Activated CD4-positive, alpha-beta T cell treated with anti-CD3 and anti-CD28 coated beads, Interleukin-2, amount 50 U/mL, for 16 hours (primary cell): Measurements from ENCODE around the gene MEAF6.

Experiments
- DNase-seq: peaks from one replicate; pipeline ENCODE4 v3.0.0-alpha.2; 2020

Gene MEAF6

DNA sequence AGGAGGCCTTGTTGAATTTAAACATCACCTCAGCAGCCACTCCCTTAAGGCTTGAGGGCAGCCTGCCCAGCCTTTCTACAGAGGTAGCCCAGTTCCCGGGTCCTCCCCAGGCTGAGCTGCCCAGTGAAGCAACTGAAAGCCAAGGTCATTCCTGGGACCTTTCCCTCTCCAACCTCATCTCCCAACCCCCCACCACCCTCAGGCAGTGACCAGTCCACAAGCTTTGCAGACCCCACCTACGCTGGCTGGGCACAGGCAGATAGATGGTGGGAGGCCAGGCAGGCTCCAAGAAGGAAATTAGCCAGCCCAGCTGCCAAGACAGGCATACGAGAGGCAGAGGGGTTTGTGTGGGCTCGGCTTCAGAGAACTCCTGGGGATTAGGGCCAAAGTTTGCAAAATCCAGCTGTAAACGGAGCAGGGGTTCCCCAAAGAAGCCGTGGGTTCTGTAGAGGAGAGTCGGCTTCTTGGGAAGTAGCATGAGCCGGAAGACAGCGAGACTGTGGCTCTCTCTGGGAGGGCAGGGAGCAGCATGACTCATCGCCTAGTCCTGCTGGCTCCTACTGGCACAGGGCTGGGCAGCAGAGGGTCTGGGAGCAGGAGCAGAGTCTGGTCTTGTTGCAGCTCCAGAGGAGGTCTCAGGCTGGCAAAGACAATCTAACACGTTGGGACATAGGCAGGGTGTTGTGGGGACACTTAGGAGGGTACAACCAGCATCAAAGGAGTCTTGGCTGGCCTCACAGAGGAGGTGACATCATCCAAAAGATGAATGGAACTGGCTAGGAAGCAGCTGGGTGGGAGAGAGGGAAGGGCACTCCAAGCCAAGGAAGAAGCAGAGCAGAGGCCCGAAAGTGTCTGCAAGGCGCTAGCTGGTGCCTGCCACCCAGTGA is 43.0 kb downstream of the MEAF6 start:
- no peak for DNase-seq

DNA sequence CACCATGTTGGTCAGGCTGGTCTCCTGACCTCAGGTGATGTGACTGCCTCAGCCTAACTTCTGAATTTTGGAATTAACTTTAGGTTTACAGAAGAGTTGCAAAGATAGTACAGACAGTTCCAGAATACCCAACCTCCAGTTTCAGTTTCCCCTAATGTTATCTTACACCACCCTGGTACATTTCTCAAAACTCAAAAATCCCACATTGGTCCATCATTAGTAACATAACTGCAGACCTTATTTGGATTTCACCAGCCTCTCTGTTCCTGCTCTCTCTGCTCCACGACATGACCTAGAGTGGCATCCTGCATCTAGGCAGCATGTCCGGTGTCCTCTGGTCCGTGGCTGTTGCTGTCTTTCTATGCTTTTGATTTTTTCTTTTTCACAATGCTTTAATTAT is 45.2 kb downstream of the MEAF6 start:
- no peak for DNase-seq

DNA sequence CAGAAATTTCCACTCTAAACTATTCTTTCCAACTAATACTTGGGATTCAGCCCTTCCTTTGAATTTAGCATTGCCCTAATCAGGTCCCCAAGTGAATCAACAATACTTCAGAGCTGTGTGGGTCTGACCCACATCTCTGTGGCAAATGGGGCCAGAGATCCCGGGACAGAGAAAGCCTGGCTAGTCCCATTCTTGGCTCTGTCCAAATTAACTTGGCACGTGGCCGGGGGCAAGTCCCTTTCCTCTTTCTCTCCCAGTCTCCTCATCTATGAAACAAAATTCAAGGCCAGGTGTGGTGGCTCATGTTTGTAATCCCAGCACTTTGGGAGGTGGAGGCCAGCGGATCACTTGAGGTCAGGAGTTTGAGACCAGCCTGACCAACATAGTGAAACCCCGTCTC is 46.5 kb downstream of the MEAF6 start:
- DNase-seq, result no peak

DNA sequence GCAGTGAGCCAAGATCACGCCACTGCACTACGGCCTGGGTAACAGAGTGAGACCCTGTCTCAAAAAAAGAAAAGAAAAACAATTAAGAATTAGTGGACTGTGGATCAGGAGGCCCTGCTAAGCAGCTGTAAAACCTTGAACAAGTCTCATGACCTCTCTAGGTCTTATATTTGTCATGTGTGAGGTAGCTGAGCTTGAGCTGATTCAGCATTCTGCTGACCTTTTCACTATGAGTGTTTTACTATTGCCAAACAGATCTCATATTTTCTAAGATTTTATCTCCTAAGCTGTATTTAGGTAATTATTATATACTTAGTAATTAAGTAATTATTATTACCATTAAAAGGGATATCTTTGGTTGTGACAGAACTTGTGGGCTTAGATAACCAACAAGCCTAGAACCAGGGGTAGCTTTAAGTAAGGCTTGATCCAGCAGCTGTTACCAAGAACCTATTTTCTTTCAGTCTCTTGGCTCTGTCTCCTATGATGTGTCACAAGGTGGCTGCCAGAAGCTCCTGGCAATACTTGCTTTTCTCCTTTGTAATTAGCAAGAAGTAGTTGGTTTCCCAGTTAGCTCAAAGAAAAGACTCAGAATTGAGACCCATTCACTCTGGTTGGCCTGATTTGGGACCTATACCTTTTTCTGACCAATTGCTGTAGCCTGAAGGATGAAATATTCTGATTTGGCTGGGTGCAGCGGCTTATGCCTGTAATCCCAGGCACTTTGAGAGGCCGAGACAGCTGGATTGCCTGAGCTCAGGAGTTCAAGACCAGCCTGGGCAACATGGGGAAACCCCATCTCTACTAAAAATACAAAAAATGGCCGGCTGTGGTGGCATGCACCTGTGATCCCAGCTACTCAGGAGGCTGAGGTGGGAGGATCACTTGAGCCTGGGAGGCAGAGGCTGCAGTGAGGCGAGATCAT is 48.7 kb downstream of the MEAF6 start:
- DNase-seq, result no peak

DNA sequence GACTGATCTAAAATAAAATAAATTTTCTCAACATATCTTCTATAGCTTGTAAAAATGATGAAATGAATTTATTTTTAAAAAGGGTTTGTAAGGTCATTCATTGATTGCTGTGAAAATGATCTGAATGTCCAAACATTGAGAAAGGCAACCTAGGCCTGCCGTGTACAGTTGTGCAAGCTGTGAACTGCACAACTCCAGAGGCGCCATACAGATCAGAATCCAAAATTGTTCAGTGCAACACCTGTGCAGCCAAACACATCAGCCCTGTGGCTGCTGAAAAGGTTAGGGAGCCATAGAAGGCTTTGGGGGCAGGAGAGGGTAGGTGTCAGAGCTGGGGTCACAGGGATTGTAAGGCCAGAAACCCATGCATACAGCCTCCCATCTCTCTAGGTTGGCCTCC is 50.1 kb downstream of the MEAF6 start:
- DNase-seq, result no peak

DNA sequence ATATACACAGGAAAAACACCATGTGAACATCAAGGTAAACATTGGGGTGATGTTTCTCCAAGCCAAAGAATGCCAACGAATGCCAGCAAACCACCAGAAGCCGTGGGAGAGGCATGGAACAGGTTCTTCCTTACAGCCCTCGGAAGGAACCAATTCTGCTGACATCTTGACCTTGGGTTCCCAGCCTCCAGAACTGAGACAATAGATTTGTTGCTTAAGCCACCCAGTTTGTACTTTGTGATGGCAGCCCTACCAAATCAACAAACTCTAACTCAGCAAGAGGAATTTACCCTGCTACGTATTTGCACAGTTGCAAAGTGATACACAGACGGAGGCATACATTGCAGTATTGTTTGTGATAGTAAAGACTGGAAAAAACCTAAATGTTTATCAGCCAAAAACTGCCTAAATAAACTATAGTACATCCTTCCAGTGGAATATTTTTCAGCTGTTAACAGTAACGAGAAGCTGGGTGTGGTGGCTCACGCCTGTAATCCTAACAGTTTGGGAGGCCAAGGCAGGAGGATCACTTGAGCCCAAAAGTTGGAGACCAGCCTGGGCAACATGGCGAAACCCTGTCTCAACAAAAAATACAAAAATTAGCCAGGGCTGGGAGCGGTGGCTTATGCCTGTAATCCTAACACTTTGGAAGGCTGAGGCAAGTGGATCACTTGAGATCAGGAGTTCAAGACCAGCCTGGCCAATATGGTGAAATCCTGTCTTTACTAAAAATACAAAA is 52.7 kb downstream of the MEAF6 start:
- DNase-seq, result no peak

DNA sequence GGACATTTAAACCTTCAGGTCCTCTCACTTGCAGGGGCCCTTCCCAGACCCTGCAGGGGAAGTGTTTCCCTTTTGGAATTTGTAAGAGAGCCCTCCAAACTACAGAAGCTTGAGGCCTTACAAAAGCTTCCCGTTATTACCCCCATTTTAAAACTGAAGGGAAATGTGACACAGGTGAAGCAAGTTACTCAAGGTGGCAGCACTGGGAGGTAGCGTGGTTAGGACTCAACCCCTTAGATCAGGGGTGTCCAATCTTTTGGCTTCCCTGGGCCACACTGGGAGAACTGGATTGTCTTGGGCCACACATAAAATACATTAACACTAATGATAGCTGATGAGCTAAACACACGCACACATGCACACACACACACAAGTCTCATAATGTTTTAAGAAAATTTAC is 56.0 kb downstream of the MEAF6 start:
- no peak for DNase-seq

DNA sequence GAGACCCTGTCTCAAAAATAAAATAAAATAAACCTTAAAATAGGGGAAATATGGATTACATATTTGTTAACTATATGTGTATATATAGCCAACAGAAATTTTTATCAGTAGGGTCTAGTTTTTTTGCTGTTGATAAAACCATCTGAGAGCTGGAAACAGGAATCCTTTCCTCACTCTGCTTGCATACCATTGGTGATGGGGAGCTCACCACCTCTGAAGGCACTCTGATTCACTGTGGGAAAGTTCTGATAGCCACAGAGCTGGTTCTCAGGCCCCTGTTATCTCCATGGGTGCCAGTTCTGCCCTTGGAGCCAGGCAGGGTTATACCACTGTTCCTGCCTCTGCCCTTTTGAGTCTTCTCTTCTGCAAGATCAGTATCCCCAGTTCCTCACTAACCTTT is 58.0 kb downstream of the MEAF6 start:
- DNase-seq, result no peak

DNA sequence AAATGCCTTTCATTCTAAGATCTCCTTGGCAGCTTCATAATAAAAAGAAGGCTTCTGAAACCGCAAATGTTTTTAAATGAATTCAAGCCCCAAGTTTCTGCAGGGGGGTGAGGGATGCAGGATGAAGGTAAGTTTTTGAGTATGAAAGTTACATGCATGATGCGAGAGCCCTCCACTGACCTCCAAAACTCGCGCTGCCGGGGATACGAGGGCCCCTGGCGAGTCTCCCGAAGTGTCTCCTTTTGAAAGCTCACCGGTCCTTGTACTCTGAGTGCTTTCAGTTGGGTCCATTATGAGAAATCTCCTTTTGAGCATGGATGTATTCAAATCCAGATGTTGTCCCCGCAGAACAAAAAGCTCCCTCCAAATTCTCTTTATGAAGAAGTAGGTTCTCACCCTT is 59.0 kb downstream of the MEAF6 start:
- no peak for DNase-seq

DNA sequence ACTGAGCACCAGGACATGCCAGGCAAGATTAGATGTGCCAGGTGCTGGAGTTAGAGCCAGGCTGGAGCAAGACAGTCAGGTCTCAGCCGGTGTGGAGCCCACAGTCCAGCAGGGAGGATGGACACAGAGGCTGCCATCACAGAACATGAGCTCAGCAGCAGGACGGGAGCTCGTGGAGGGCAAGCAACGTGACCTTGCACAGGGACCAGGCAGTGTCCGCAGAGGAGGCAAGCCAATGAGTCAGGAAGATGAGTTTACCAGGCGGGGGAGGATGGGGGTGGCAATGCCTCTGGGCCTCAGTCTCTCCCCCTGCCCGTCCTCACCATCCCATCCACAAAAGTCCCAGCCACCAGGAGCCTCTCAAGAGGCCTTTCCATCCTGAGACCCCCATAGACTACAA is 60.9 kb downstream of the MEAF6 start:
- no peak for DNase-seq

DNA sequence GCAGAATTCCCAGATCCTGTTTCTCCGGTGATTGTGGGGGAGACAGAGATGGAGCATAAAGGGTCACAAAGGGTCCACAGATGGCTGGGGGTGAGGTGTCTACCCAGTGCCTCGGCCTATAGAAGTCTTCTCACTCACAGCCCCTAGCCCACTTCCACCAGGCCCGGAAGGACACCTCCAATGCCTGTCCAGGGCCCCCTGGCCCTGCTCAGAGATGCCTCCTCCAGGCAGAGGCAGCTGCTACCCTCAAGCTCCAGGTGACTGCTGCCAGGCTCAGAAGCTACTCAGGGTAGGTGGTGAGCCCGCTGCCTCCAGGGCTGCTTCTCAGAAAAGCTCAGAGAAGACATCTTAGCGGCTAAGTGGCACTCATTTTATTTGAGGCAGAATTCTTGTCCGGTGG is 62.1 kb downstream of the MEAF6 start:
- no peak for DNase-seq

DNA sequence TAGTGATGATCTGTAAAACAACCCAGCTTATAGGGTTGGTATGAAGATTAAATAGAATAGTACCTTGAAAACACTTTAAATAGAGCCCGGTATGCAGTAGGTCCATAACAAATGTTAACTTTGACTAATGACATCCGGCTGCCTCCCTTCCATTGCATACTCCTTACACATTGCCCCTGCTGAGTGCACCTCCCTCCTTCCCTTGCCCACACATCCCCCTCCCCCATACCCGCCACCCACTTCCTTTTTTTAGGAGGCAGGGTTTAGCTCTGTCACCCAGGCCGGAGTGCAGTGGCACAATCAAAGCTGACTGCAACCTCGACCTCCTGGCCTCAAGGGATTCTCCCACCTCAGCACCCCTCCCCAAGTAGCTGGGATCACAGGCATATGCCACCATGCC is 64.6 kb downstream of the MEAF6 start:
- DNase-seq, result peak; percentile 46

DNA sequence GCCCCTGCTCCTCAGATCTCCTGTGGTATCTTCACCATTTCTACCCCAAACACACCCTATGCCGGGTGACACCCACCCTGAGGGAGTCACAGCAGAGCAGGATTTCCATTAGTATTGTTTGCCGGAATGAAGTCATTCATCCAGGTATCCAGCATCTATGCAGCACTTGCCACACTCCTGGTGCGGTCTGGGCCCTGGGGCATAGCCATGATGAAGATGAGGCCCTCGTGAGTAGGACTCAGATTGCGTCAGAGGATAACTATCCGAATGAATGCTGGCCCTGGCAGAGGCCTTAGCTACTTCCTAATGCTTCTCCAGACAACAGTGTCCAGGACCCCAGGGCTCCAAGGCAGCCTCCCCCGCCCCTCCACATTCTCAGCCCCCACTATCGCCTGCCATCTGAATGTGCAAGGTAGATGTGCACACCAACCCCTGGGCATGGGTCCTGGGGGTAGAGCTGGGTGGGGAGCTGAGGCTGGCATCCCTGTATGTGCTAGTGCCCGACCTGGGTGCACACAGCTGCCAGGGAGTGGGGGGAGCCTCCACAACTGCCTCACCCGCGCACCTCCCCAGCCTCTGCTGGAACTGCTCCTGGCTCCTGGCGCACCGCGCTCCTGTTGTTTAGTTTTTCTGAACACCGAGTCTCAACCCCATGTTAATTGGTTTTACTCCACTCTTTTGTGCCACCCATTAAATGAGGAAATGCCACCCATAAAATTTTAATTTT is 65.7 kb downstream of the MEAF6 start:
- DNase-seq, result no peak

DNA sequence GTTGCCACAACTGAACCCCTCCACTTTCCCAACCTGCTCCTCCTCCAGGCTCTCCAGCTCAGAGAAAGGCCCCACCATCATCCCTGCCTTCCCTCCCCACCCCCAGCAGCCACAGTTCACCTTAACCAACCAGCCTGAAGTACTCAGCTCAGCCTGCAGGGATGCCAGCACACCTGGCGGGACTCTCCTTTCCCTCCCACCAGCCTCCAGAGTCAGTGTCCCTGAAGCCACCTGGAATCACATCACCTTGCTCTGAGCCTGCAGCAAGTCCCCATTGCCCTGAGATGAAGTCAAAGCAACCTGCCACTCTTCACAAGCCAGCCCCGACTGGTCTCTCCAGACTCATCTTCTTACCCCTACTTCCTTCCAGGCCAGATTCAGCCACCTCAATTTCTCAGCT is 66.4 kb downstream of the MEAF6 start:
- DNase-seq, result no peak

DNA sequence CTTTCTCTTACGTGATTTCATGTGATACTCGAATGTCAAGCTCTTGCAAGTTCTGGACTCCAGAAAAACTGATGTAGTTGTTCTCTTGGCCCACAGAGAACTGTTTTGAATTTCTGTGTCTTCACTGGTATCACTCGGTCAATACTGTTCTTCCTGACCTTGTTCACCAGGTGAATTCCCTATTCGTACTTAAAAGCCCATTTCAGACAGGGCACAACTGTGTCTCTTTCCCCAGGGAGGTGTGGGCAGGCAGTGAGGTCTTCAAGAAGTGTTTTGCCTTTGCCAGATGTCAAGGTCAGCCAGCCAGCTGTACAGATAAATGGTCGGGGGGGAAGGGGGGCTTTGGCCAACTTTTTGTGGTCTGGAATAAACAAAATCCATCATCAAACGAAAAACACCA is 67.7 kb downstream of the MEAF6 start:
- no peak for DNase-seq

DNA sequence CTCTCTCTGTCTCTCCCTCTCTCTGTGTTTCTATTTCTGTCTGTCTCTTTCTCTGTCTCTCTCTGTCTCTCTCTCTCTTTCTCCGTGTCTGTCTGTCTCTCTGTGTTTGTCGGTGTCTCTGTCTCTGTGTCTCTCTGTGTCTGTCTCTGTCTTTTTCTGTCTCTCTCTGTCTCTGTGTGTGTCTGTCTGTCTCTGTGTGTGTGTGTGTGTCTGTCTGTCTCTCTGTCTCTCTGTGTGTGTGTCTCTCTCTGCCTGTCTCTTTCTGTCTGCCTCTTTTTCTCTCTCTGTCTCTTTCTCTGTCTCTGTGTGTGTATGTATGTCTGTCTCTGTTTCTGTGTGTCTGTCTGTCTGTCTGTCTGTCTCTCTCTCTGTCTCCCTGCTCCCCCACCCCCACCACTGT is 71.9 kb downstream of the MEAF6 start:
- no peak for DNase-seq
